ENCODE measurements around the gene DDX10. TPM values are rescaled to one million over a fixed set of nuclear protein-coding genes. Genes with fewer than 3 reads are reported as not detected.
"Not testable (repeated sequence)": the region's sequence is repeated elsewhere in the genome, so short reads cannot be mapped to it uniquely, and the experiment has no call there.

The DDX10 gene
- total RNA-seq, 1 donor, result 15.7 TPM

DNA sequence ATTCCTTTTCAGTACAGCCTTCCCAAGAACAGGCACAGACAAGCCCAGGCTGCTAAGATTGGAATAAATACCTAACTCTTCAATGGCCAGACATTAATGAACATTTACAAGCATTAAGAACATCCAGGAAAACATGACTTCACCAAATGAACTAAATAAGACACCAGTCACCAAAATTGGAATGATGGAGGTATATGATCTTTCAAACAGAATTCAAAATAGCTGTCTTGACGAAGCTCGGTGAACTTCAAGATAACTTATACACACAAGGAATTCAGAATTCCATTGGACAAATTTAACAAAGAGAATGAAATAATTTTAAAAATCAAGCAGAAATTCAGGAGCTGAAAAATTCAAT is 16.4 kb upstream of the DDX10 start:
- no peak for TF ChIP-seq CTCF (IDR thresholded peaks at IDR 0.05; ENCODE audit: insufficient read depth, low read length)
- no peak for DNase-seq (ENCODE audit: low read depth)
- H3K4me3 ChIP-seq (ENCODE audit: low read depth, low read length), result no peak overlapping the region

DNA sequence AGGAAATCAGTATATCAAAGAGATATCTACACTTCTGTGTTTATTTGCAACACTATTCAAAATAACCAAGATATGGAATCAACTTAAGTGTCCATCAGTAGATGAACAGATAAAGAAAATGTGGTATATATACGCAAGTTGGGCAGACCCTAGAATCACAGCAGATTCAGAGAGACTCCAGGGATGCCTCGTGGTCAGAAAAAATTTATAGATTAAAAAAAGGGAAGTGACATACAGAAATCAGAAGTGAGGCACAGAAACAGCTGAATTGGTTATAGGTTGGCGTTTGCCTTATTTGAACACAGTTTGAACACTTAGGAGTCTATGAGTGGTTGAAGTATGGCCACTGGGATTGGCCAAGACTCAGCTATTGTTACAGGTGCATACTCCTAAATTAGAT is 10.8 kb upstream of the DDX10 start:
- H3K4me3 ChIP-seq (ENCODE audit: low read depth, low read length), result not testable (repeated sequence)

GRCh38 chr11:108654994-108655631 is 9.8 kb upstream of the DDX10 start:
- no peak overlapping the region for H3K4me3 ChIP-seq (ENCODE audit: low read depth, low read length)
- peak; percentile 70 for DNase-seq (ENCODE audit: low read depth)
- TF ChIP-seq CTCF (IDR thresholded peaks at IDR 0.05; ENCODE audit: insufficient read depth, low read length), result peak; percentile 45

More for the DNA sequence above, 10.8 kb upstream of the DDX10 start:
- not testable (repeated sequence) for DNase-seq (ENCODE audit: low read depth)

DNA sequence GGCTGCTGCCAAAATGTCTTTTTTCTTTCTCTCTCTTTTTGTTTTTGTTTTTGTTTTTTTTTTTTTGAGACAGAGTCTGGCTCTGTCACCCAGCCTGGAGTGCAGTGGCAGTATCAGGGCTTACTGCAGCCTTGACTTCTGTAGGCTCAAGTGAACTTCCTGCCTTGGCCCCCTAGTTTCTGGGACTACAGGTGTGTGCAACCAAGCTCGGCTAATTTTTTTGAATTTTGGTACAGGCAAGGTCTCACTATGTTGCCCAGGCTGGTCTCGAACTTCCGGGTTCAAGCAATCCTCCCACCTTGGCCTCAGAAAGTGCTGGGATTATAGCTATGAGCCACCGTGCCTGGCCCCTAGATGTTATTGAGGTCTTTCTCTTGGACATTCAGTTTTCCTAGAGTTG is 2.2 kb upstream of the DDX10 start:
- no peak for DNase-seq (ENCODE audit: low read depth)
- TF ChIP-seq CTCF (IDR thresholded peaks at IDR 0.05; ENCODE audit: insufficient read depth, low read length), result no peak
- no peak overlapping the region for H3K4me3 ChIP-seq (ENCODE audit: low read depth, low read length)

DNA sequence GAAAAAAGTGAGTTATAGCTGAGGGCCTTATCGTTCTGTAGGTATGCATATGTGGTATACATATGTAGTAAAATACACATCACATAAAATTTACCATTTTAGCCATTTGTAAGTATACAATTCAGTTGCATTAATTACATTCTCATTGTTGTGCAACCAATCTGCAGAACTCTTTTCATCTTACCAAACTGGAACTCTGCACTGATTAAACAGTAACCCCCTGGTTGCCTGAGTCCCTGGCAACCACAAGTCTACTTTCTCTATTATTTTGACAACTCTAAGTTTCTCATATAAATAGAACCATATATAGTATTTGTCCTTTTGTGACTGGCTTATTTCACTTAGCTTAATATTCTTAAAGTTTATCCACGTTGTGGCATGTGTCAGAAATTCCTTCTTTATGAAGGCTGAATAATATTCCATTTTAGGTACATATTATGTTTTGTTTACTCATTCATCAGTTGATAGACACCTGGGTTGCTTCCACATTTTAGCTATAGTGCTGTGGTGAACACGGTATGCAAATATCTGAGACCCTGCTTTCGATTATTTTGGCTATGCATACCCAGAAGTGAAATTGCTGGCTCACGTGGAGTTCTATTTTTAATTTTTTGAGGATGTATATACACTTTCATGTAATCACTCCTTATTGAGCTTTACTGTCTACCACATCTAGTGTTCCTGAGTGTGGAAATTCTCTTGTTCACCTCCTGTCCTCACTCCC is 1.6 kb upstream of the DDX10 start:
- DNase-seq (ENCODE audit: low read depth), result no peak
- TF ChIP-seq CTCF (IDR thresholded peaks at IDR 0.05; ENCODE audit: insufficient read depth, low read length), result no peak
- no peak overlapping the region for H3K4me3 ChIP-seq (ENCODE audit: low read depth, low read length)

DNA sequence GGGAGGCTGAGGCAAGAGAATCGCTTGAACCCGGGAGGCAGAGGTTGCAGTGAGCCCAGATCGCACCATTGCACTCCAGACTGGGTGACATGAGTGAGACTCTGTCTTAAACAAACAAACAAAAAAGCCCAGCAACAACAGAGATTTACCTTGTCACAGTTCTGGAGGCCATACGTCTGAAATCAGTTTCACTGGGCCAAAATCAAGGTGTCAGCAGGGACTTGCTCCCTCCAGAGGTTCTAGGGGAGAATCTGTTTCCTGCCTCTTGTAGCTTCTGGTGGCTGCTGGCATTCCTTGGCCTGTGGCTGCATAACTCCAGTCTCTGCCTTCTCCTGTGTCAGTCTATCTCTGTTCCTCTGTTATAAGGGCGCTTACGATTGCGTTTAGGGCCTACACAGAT is 1.5 kb downstream of the DDX10 start:
- peak; percentile 1 for TF ChIP-seq CTCF (IDR thresholded peaks at IDR 0.05; ENCODE audit: insufficient read depth, low read length)
- DNase-seq (ENCODE audit: low read depth), result no peak
- H3K4me3 ChIP-seq (ENCODE audit: low read depth, low read length), result no peak overlapping the region

- no peak overlapping the region for H3K4me3 ChIP-seq (ENCODE audit: low read depth, low read length)
- TF ChIP-seq CTCF (IDR thresholded peaks at IDR 0.05; ENCODE audit: insufficient read depth, low read length), result no peak
- no peak for DNase-seq (ENCODE audit: low read depth)
Observed at GRCh38 chr11:108669286-108669685, 4.4 kb downstream of the DDX10 start.
